K562 (cell line): Measurements from ENCODE around the gene ZNRD2. TPM values are rescaled to one million over a fixed set of nuclear protein-coding genes. Genes with fewer than 3 reads are reported as not detected.

Experiments
- CHD7 ChIP-seq: fragments of 200-600 bp; sonication (generic); IDR thresholded peaks from one replicate; pipeline ENCODE4 v1.6.1; 2012; ENCODE audit warnings: mild to moderate bottlenecking, low read depth, low read length, inconsistent platforms
- FOXJ3 ChIP-seq: sonication (generic); formaldehyde crosslinking; IDR thresholded peaks from 2 replicates; pipeline ENCODE4 v1.4.0; 2020; ENCODE audit warnings: mild to moderate bottlenecking, missing genetic modification reagents
- IRF2 ChIP-seq: sonication (generic); formaldehyde crosslinking; IDR thresholded peaks from 2 replicates; pipeline ENCODE4 v1.8.1; 2022; ENCODE audit warnings: mild to moderate bottlenecking, missing genetic modification reagents
- PPARD ChIP-seq: fragments of 250-450 bp; sonication (Bioruptor Pico); IDR thresholded peaks from 2 replicates; pipeline ENCODE4 v1.8.0; 2022; ENCODE audit warnings: inconsistent platforms, mild to moderate bottlenecking, moderate library complexity
- TRIM25 ChIP-seq: fragments of 450-650 bp; IDR thresholded peaks from 2 replicates; pipeline ENCODE4 v1.7.0; 2016; ENCODE audit warnings: borderline replicate concordance
- ZNF449 ChIP-seq: fragments of 250-450 bp; sonication (Bioruptor Pico); IDR thresholded peaks from 2 replicates; pipeline ENCODE4 v1.8.0; 2022; ENCODE audit warnings: moderate library complexity, mild to moderate bottlenecking, inconsistent platforms
- ZNF586 ChIP-seq: fragments of 450-650 bp; formaldehyde crosslinking; conservative IDR thresholded peaks from 2 replicates; pipeline ENCODE4 v1.4.0; 2020; ENCODE audit warnings: mild to moderate bottlenecking, moderate library complexity
- polyA plus RNA-seq, 8 experiments: library from polyadenylated mRNA; depleted of rRNA in 4 of 8; stranded (reverse) in 5 of 8; unstranded in 3 of 8; fragments of >200 nt; fragmentation: Nextera tagmentation in 2 of 8; fragmentation: Illumina TruSeq in 1 of 8; extraction: Ambion mirVana in 2 of 8; extraction: Trizol in 1 of 8; gene quantifications; 2 replicates each; pipeline versions ENCODE4 v1.2.1 to v1.2.3, GENCODE V29; 2011 to 2014; ENCODE audit warnings: inconsistent platforms in 1 of 8, missing spikeins in 1 of 8
- total RNA-seq, 7 experiments: library from RNA; depleted of rRNA in 6 of 7; stranded (reverse); fragments of >200 nt in 6 of 7; fragmentation: Illumina TruSeq in 2 of 7; extraction: Trizol in 2 of 7; gene quantifications; 2 replicates each; pipeline versions ENCODE4 v1.2.1 to v1.2.3, GENCODE V29; 2011 to 2021; ENCODE audit warnings: low replicate concordance in 1 of 7

Gene ZNRD2
- total and polyA plus RNA-seq, 9 of the 15 experiments (the other 6 are each of a cell fraction or from before 2014, with no cell fraction given), result 13.4 to 129 (median 60.4) TPM

GRCh38 chr11:65551572-65552387 is 18.5 kb upstream of the ZNRD2 start (continued):
- TF ChIP-seq ZNF449 (CRISPR knock-in tag), result no peak
- no peak for TF ChIP-seq CHD7
- no peak for TF ChIP-seq FOXJ3
- TF ChIP-seq TRIM25, result no peak
- no peak for TF ChIP-seq ZNF586 (CRISPR knock-in tag)
- no peak for TF ChIP-seq PPARD (CRISPR knock-in tag)
- no peak for TF ChIP-seq IRF2 (CRISPR knock-in tag)
